HEK293 (cell line): ENCODE results near the gene HIGD2A.

Source experiments
- KLF1 ChIP-seq: fragments of 450-650 bp; formaldehyde crosslinking; IDR thresholded peaks from 2 replicates; pipeline ENCODE4 v1.5.1; 2016; ENCODE audit warnings: missing biosample characterization, missing genetic modification characterization
- MEIS1 ChIP-seq: sonication (generic); formaldehyde crosslinking; IDR thresholded peaks from 2 replicates; pipeline ENCODE4 v1.8.1; 2022; ENCODE audit warnings: missing genetic modification reagents, mild to moderate bottlenecking, borderline replicate concordance
- PBX3 ChIP-seq: sonication (generic); formaldehyde crosslinking; IDR thresholded peaks from 2 replicates; pipeline ENCODE4 v1.8.1; 2022; ENCODE audit warnings: mild to moderate bottlenecking, moderate library complexity, missing genetic modification reagents
- ZFP69B ChIP-seq: fragments of 450-650 bp; formaldehyde crosslinking; IDR thresholded peaks from 2 replicates; pipeline ENCODE4 v1.5.1; 2016; ENCODE audit warnings: missing biosample characterization, missing genetic modification characterization
- ZNF146 ChIP-seq: fragments of 450-650 bp; formaldehyde crosslinking; IDR thresholded peaks from 2 replicates; pipeline ENCODE4 v1.5.1; 2016; ENCODE audit warnings: missing biosample characterization, missing genetic modification characterization
- ZNF169 ChIP-seq: fragments of 450-650 bp; formaldehyde crosslinking; IDR thresholded peaks from 2 replicates; pipeline ENCODE4 v1.5.1; 2016; ENCODE audit warnings: missing biosample characterization, missing genetic modification characterization
- ZNF211 ChIP-seq: fragments of 450-650 bp; formaldehyde crosslinking; IDR thresholded peaks from 2 replicates; pipeline ENCODE4 v1.5.1; 2016; ENCODE audit warnings: low read depth, missing biosample characterization, missing genetic modification characterization
- ZNF239 ChIP-seq: fragments of 450-650 bp; formaldehyde crosslinking; IDR thresholded peaks from 2 replicates; pipeline ENCODE4 v1.5.1; 2016; ENCODE audit warnings: missing biosample characterization, missing genetic modification characterization
- ZNF266 ChIP-seq: fragments of 450-650 bp; formaldehyde crosslinking; IDR thresholded peaks from 2 replicates; pipeline ENCODE4 v1.5.1; 2016; ENCODE audit warnings: missing biosample characterization, missing genetic modification characterization, low read depth
- ZNF274 ChIP-seq, 2 experiments: fragments of 200-500 bp in 1 of 2; fragments of 450-650 bp in 1 of 2; sonication (Bioruptor generic) in 1 of 2; formaldehyde crosslinking in 1 of 2; IDR thresholded peaks; 2 replicates each; pipeline versions ENCODE4 v1.5.1 to v1.6.1; 2014 to 2016; ENCODE audit warnings: borderline replicate concordance in 1 of 2, inconsistent platforms in 1 of 2, low read length in 1 of 2, missing biosample characterization in 1 of 2, missing genetic modification characterization in 1 of 2
- ZNF280C ChIP-seq: fragments of 450-650 bp; formaldehyde crosslinking; IDR thresholded peaks from 2 replicates; pipeline ENCODE4 v1.5.1; 2016; ENCODE audit warnings: missing biosample characterization, missing genetic modification characterization
- ZNF394 ChIP-seq: fragments of 450-650 bp; formaldehyde crosslinking; IDR thresholded peaks from 2 replicates; pipeline ENCODE4 v1.5.1; 2016; ENCODE audit warnings: missing biosample characterization, missing genetic modification characterization, mild to moderate bottlenecking, moderate library complexity, borderline replicate concordance
- ZNF449 ChIP-seq: fragments of 450-650 bp; formaldehyde crosslinking; IDR thresholded peaks from 2 replicates; pipeline ENCODE4 v1.5.1; 2017; ENCODE audit warnings: missing biosample characterization, mild to moderate bottlenecking, missing genetic modification characterization, moderate library complexity
- ZNF473 ChIP-seq: fragments of 450-650 bp; formaldehyde crosslinking; IDR thresholded peaks from 2 replicates; pipeline ENCODE4 v1.5.1; 2017; ENCODE audit warnings: missing biosample characterization, missing genetic modification characterization
- ZNF513 ChIP-seq: fragments of 450-650 bp; IDR thresholded peaks from 2 replicates; pipeline ENCODE4 v1.5.1; 2018; ENCODE audit warnings: missing biosample characterization, missing genetic modification characterization
- ZNF558 ChIP-seq: fragments of 450-650 bp; formaldehyde crosslinking; IDR thresholded peaks from 2 replicates; pipeline ENCODE4 v1.5.1; 2016; ENCODE audit warnings: missing biosample characterization, missing genetic modification characterization
- ZNF658 ChIP-seq: fragments of 450-650 bp; formaldehyde crosslinking; IDR thresholded peaks from 2 replicates; pipeline ENCODE4; 2016; ENCODE audit warnings: missing biosample characterization, missing genetic modification characterization
- ZNF660 ChIP-seq: fragments of 450-650 bp; IDR thresholded peaks from 2 replicates; pipeline ENCODE4 v1.5.1; 2018; ENCODE audit warnings: missing biosample characterization, mild to moderate bottlenecking, missing genetic modification characterization
- ZNF777 ChIP-seq: fragments of 450-650 bp; formaldehyde crosslinking; IDR thresholded peaks from 2 replicates; pipeline ENCODE4 v1.5.1; 2017; ENCODE audit warnings: missing biosample characterization, missing genetic modification characterization, borderline replicate concordance
- ZNF843 ChIP-seq: fragments of 450-650 bp; formaldehyde crosslinking; IDR thresholded peaks from 2 replicates; pipeline ENCODE4 v1.5.1; 2016; ENCODE audit warnings: missing biosample characterization, missing genetic modification characterization
- ZXDB ChIP-seq: fragments of 450-650 bp; formaldehyde crosslinking; IDR thresholded peaks from 2 replicates; pipeline ENCODE4 v1.5.1; 2016; ENCODE audit warnings: missing biosample characterization, missing genetic modification characterization
- TF ChIP-seq, protein P1 (sequence below): IDR thresholded peaks from 2 replicates; pipeline ENCODE4 v1.6.1; 2011; ENCODE audit warnings: mild to moderate bottlenecking, low read depth, low read length, borderline replicate concordance
- TF ChIP-seq, protein P2 (sequence below): fragments of 450-650 bp; formaldehyde crosslinking; conservative IDR thresholded peaks from 2 replicates; pipeline ENCODE4 v1.5.1; 2016; ENCODE audit warnings: low read depth, missing biosample characterization, missing genetic modification characterization

Gene HIGD2A

GRCh38 chr5:176415952-176416924 lies 27.7 kb downstream of the HIGD2A start, which contains the start of gene CLTB (continued):
- TF ChIP-seq ZXDB (tag by site-specific recombination): 0 out of 2 replicates have a peak, but pooled peaks have one; percentile 21
- TF ChIP-seq ZNF777 (tag by site-specific recombination): no peak
- TF ChIP-seq ZNF558 (tag by site-specific recombination): no peak
- no peak for TF ChIP-seq ZNF239 (tag by site-specific recombination)
- TF ChIP-seq ZNF211 (tag by site-specific recombination): no peak
- peak; percentile 57 for TF ChIP-seq PBX3 (CRISPR knock-in tag)
- peak; percentile 18; the same call in 1 of the 2 replicates for TF ChIP-seq ZNF513 (tag by site-specific recombination)
- no peak for TF ChIP-seq ZNF280C (tag by site-specific recombination)
- no peak for TF ChIP-seq ZNF169 (tag by site-specific recombination)
- TF ChIP-seq, protein P1, sequence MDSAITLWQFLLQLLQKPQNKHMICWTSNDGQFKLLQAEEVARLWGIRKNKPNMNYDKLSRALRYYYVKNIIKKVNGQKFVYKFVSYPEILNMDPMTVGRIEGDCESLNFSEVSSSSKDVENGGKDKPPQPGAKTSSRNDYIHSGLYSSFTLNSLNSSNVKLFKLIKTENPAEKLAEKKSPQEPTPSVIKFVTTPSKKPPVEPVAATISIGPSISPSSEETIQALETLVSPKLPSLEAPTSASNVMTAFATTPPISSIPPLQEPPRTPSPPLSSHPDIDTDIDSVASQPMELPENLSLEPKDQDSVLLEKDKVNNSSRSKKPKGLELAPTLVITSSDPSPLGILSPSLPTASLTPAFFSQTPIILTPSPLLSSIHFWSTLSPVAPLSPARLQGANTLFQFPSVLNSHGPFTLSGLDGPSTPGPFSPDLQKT: no peak
- TF ChIP-seq, protein P2, sequence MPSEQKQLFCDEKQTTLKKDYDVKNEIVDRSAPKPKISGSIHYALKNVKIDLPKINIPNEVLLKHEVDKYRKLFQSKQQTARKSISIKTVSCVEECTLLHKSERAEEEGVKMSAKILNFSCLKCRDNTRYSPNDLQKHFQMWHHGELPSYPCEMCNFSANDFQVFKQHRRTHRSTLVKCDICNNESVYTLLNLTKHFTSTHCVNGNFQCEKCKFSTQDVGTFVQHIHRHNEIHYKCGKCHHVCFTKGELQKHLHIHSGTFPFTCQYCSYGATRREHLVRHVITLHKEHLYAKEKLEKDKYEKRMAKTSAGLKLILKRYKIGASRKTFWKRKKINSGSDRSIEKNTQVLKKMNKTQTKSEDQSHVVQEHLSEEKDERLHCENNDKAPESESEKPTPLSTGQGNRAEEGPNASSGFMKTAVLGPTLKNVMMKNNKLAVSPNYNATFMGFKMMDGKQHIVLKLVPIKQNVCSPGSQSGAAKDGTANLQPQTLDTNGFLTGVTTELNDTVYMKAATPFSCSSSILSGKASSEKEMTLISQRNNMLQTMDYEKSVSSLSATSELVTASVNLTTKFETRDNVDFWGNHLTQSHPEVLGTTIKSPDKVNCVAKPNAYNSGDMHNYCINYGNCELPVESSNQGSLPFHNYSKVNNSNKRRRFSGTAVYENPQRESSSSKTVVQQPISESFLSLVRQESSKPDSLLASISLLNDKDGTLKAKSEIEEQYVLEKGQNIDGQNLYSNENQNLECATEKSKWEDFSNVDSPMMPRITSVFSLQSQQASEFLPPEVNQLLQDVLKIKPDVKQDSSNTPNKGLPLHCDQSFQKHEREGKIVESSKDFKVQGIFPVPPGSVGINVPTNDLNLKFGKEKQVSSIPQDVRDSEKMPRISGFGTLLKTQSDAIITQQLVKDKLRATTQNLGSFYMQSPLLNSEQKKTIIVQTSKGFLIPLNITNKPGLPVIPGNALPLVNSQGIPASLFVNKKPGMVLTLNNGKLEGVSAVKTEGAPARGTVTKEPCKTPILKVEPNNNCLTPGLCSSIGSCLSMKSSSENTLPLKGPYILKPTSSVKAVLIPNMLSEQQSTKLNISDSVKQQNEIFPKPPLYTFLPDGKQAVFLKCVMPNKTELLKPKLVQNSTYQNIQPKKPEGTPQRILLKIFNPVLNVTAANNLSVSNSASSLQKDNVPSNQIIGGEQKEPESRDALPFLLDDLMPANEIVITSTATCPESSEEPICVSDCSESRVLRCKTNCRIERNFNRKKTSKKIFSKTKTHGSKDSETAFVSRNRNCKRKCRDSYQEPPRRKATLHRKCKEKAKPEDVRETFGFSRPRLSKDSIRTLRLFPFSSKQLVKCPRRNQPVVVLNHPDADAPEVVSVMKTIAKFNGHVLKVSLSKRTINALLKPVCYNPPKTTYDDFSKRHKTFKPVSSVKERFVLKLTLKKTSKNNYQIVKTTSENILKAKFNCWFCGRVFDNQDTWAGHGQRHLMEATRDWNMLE (tag by site-specific recombination): no peak
- no peak for TF ChIP-seq KLF1 (tag by site-specific recombination)
- peak; percentile 77 for TF ChIP-seq ZFP69B (tag by site-specific recombination)
- TF ChIP-seq ZNF658 (tag by site-specific recombination): no peak
- TF ChIP-seq ZNF660 (tag by site-specific recombination): peak; percentile 93
- TF ChIP-seq ZNF274 (IDR thresholded peaks at IDR 0.05; ENCODE audit: low read length): no peak
- TF ChIP-seq ZNF274 (tag by site-specific recombination; IDR thresholded peaks at IDR 0.05; ENCODE audit: borderline replicate concordance): no peak
- no peak for TF ChIP-seq ZNF394
- no peak for TF ChIP-seq ZNF843 (tag by site-specific recombination)
- peak; percentile 20; the same call in 1 of the 2 replicates for TF ChIP-seq MEIS1 (CRISPR knock-in tag)
- no peak for TF ChIP-seq ZNF146
- peak; percentile 54 for TF ChIP-seq ZNF449 (tag by site-specific recombination)
- no peak for TF ChIP-seq ZNF473 (tag by site-specific recombination)
- TF ChIP-seq ZNF266: no peak
